Tibial nerve (tissue), 3 donors: ENCODE measurements around the gene SCGB3A2.

Source experiments
- CTCF ChIP-seq, 5 experiments: fragments of 200-600 bp in 3 of 5; fragments of 450-650 bp in 2 of 5; sonication (generic) in 3 of 5; IDR thresholded peaks; one replicate each; pipeline ENCODE4 v1.5.1; 2016 to 2019; ENCODE audit warnings: antibody characterized with exemption in 5 of 5, mild to moderate bottlenecking in 3 of 5, moderate library complexity in 2 of 5
- POLR2A ChIP-seq, 2 donors: fragments of 450-650 bp; IDR thresholded peaks; one replicate each; pipeline ENCODE4 v1.6.1; 2017; ENCODE audit warnings: antibody characterized with exemption in 2 of 2, mild to moderate bottlenecking in 2 of 2, moderate library complexity in 2 of 2

GRCh38 chr5:147878066-147878759, at the start of gene SCGB3A2:
- TF ChIP-seq CTCF (IDR thresholded peaks at IDR 0.05): no peak
- no peak for TF ChIP-seq POLR2A (IDR thresholded peaks at IDR 0.05)
